ENCODE results near the gene HERC3. TPM values are rescaled to one million over a fixed set of nuclear protein-coding genes. Genes with fewer than 3 reads are reported as not detected.

HERC3 gene
- total and polyA plus RNA-seq, 10 of the 15 experiments (the other 5 are each of a cell fraction or from before 2014, with no cell fraction given): 0.52 to 18.2 (median 2.8) TPM

- TF ChIP-seq NFYB (IDR thresholded peaks at IDR 0.05; ENCODE audit: insufficient read depth, low read depth, low read length): peak; percentile 52; the same call in 1 of the 2 replicates
- peak; percentile 70 for TF ChIP-seq USF1 (IDR thresholded peaks at IDR 0.05; ENCODE audit: borderline replicate concordance, extremely low read length, insufficient read depth, low read depth, low read length)
- TF ChIP-seq CREM (IDR thresholded peaks at IDR 0.05; ENCODE audit: low read depth): peak; percentile 84
- TF ChIP-seq POLR2A (IDR thresholded peaks at IDR 0.05; ENCODE audit: low read depth, low read length): peak; percentile 74
- TF ChIP-seq E2F8 (IDR thresholded peaks at IDR 0.05; ENCODE audit: low read depth, partially characterized antibody): no peak
- no peak for TF ChIP-seq ZSCAN29 (IDR thresholded peaks at IDR 0.05)
Measured at GRCh38 chr4:88697588-88698329, 105.5 kb downstream of the HERC3 start, which contains the start of gene NAP1L5 (continued).

- no peak overlapping the region for H3K27ac ChIP-seq (ENCODE audit: control insufficient read depth, insufficient read depth)
- H3K79me2 ChIP-seq (ENCODE audit: control insufficient read depth, insufficient read depth, low read length): no peaks in the 10 kb centered on the region
- no peaks in the 10 kb centered on the region for H3K4me1 ChIP-seq (ENCODE audit: control insufficient read depth, insufficient read depth, low read length)
- no peak for ATAC-seq
- intact Hi-C loops (cut with micrococcal nuclease; ENCODE audit: unreplicated experiment) (no loop called here), in situ Hi-C loops (cut with MboI) (no loop called here)
- SMC1A ChIA-PET (ENCODE audit: uncharacterized antibody, unreplicated experiment): no interaction called here
- CTCF ChIA-PET: interaction anchor here (0.9 to 1.0 kb wide), 2 partner anchors 37 to 171 kb away, joined by 3 read pairs; no protein-coding TSS in a partner anchor
- FAIRE-seq: no peak
- no peaks in the 10 kb centered on the region for H3K36me3 ChIP-seq (ENCODE audit: control insufficient read depth in 2 of 2, insufficient read depth in 2 of 2, low read length in 1 of 2)
- no peaks in the 10 kb centered on the region for H3K27me3 ChIP-seq (replicated peaks in 1 of 2; ENCODE audit: control insufficient read depth in 2 of 2, insufficient read depth in 2 of 2, low read length in 1 of 2)
- H3K9me3 ChIP-seq (replicated peaks; ENCODE audit: control insufficient read depth, insufficient read depth, low read length): no peaks in the 10 kb centered on the region
- no peak overlapping the region for H3K4me2 ChIP-seq (ENCODE audit: control insufficient read depth, insufficient read depth)
- H3K4me3 ChIP-seq: no peak overlapping the region
- no TSS peak for BruUV-seq (replicated peaks)
- no peak overlapping the region for H2AFZ ChIP-seq (ENCODE audit: control insufficient read depth, low read depth, low read length)
- 97% methylated on average over 3 of the region's 7 CpGs for WGBS (ENCODE audit: insufficient coverage, insufficient replicate concordance, low lambda C conversion rate, missing lambda C conversion rate)
- no peaks in the 10 kb centered on the region for H4K20me1 ChIP-seq (ENCODE audit: control insufficient read depth, insufficient read depth)
- H3K9ac ChIP-seq (ENCODE audit: control insufficient read depth, insufficient read depth, low read length): no peak overlapping the region
- RAD21 ChIA-PET (ENCODE audit: unreplicated experiment): no interaction called here
- DNase-seq (ENCODE audit: low read depth, low spot score): no peak
- POLR2A ChIA-PET: no interaction called here
- TF ChIP-seq RB1 (IDR thresholded peaks at IDR 0.05; ENCODE audit: borderline replicate concordance): no peak
- no peak for TF ChIP-seq HDGF (IDR thresholded peaks at IDR 0.05)
- TF ChIP-seq KAT2A (conservative IDR thresholded peaks at IDR 0.05; ENCODE audit: control insufficient read depth, low read depth, low read length): no peak
- no peak for TF ChIP-seq MXI1 (IDR thresholded peaks at IDR 0.05; ENCODE audit: low read depth, low read length)
- TF ChIP-seq RUNX3 (IDR thresholded peaks at IDR 0.05; ENCODE audit: low read length): no peak
- TF ChIP-seq POLR2AphosphoS5 (IDR thresholded peaks at IDR 0.05; ENCODE audit: low read length): no peak
- no peak for TF ChIP-seq TCF3 (IDR thresholded peaks at IDR 0.05; ENCODE audit: borderline replicate concordance, insufficient read depth, low read depth, low read length)
- TF ChIP-seq HSF1 (IDR thresholded peaks at IDR 0.05; ENCODE audit: low read depth, low read length): no peak
- no peak for TF ChIP-seq CREB1 (IDR thresholded peaks at IDR 0.05; ENCODE audit: low read depth)
- no peak for TF ChIP-seq NR2C2 (IDR thresholded peaks at IDR 0.05; ENCODE audit: borderline replicate concordance, control insufficient read depth, insufficient read length, low read depth)
- TF ChIP-seq FOXM1 (IDR thresholded peaks at IDR 0.05; ENCODE audit: low read depth, low read length): no peak
- no peak for TF ChIP-seq CBX5 (IDR thresholded peaks at IDR 0.05; ENCODE audit: low read depth)
- TF ChIP-seq SIN3A (IDR thresholded peaks at IDR 0.05; ENCODE audit: low read depth, low read length): no peak
- TF ChIP-seq ASH2L (IDR thresholded peaks at IDR 0.05; ENCODE audit: borderline replicate concordance, low read depth): no peak
Measured at GRCh38 chr4:88698519-88698918, 106.2 kb downstream of the HERC3 start.
